ENCODE data around the gene TRIM23.
"Not testable (repeated sequence)": the region's sequence is repeated elsewhere in the genome, so short reads cannot be mapped to it uniquely, and the experiment has no call there.

The TRIM23 gene

DNA sequence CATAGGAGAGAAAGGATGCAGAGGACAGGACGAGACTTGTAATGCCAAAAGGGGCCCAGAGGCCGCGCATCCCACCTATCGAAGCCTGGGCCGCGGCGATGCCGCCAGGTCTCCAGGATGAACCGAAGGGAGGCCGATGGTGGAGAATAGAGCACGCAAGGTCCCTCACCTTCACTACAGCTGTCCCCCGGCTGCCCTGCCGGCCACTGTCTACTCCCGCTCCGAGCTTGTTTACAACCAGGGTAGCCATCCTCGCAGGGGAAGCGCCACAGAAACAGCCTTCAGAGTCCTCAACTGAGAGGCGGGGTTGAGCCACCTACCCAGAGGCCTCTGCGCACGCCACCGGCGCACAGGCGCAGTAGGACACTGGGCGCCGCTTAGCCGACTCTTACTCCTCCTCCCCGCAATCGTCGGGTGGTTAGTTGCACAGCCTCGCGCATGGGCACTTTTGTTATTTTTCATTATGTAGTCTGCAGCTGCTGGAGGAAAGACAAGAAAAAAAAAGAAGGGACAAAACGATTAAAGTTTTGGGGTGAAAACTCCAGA, at the start of gene TRIM23:
TRIM23 (minus strand) TSS at position 309 of the 546 bp plus-strand sequence; CDS start at position 250, 59 bp downstream.
- DNase-seq = peak; percentile 92

GRCh38 chr5:65672796-65673195, 48.7 kb upstream of the TRIM23 start:
- DNase-seq = no peak

DNA sequence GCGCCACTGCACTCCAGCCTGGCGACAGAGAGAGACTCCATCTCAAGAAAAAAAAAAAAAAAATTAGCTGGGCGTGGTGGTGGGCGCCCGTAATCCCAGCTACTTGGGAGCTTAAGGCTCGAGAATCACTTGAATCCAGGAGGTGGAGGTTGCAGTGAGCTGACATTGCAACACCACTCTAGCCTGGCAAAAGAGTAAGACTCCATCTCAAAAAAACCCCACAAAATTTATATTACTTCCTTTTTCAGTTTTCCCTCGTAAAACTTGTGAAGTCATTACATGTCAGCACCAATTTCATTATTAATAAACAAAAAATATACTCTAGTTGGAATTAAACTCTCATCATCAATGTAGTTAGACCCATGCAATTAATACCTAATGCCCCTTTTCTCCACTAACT, 44.6 kb upstream of the TRIM23 start:
- no peak for DNase-seq

GRCh38 chr5:65663804-65664521, 39.8 kb upstream of the TRIM23 start:
- DNase-seq = no peak

GRCh38 chr5:65654713-65655112, 30.6 kb upstream of the TRIM23 start:
- no peak for DNase-seq

GRCh38 chr5:65651144-65651543, 27.0 kb upstream of the TRIM23 start:
- no peak for DNase-seq

DNA sequence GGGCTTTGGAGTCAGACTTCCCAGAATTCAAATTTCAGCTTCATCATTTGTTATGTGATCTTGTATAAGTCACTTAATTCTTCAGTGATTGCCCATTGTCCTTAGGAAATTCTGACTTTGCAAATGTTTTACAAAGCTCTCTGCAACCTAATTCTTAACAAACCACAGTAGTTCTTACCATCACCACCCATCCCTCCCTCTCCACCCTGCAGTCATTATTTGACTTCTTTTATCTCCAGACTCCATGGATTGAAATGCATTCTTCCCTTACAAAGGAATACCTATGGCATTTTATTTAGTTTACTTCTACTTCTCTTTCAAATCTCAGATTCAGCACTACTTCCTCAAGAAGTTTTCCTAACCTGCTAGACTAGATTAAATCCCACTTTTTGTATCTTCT, 23.8 kb upstream of the TRIM23 start:
- no peak for DNase-seq

DNA sequence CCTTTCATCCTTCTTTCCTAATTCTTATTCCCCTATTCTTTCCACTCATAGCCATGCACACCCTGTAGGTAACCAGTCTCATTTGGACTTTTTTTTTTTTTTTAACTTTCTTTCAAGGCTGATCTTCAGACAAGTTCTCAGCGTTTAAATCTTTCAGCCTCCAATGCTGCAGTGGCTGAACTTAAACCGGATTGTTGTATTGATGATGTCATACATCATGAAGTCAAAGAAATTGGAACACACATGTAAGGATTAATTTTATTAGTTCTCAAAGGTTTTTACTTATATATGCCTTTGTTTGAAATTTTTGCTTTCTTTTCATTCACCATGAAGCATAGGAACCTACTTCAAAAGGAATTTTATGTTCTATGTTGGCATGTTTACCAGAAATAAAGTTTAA, 22.8 kb upstream of the TRIM23 start:
- no peak for DNase-seq

DNA sequence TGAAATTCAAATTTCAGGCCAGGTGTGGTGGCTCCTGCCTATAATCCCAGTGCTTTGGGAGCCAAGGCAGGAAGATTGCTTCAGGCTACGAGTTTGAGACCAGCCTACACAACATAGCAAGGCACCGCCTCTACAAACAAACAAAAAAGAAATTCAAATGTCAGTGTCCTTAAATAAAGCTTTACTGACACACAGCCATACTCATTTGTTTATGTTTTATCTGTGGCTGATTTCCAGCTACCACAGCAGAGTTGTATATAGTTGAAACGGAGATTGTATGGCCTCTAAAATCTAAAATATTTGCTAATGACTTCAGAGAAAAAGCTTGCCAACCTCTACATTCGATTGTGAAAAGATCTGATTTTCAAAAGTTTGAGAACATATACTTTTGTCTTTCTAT, 16.1 kb upstream of the TRIM23 start:
- DNase-seq = no peak

GRCh38 chr5:65630981-65631380, 6.8 kb upstream of the TRIM23 start:
- DNase-seq = no peak

GRCh38 chr5:65625743-65626142, 1.6 kb upstream of the TRIM23 start:
- no peak for DNase-seq

GRCh38 chr5:65624571-65625555, 730 bp upstream of the TRIM23 start, which contains the start of the genes SHLD3 and TRAPPC13:
TSS of gene SHLD3 (plus strand) at chr5:65625027. CDS start at chr5:65629588, 4,561 bp downstream.
TSS of gene TRAPPC13 (plus strand) at chr5:65625027. CDS start at chr5:65625061, 34 bp downstream.
- peak; percentile 87 for DNase-seq

DNA sequence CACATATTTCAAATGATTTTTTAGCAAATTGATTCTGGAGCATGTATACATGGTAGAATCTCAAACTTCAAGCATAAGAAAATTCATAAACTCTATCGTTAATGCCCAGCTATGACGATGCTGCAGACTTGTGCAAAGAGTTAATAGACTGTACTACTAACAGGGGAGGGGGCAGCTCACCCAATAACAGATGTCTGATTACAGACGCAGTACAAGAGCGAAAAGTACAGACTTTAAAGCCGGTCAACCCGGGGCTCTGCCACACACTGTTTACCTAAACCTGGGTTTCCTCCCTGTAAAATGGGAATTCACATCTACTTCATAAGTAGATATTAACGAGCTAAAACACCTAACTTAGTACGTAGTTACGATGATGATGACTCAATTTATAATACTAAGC, 651 bp downstream of the TRIM23 start:
- DNase-seq = no peak

DNA sequence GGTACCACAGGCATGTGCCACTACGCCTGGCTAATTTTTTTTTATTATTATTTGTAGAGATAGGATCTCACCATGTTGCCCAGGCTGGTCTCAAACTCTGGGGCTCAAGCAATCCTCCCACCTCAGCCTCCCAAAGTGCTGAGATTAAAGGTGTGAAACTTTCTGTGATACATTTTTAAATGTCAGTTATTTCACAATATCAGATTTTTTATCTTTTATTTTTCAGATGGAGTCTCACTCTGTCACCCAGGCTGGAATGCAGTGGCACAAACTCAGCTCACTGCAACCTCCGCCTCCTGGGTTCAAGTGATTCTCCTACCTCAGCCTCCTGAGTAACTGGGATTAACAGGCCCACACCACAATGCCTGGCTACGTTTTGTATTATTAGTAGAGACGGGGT, 2.2 kb downstream of the TRIM23 start:
- not testable (repeated sequence) for DNase-seq

- no peak for DNase-seq
Measured at GRCh38 chr5:65620021-65620420, 4.1 kb downstream of the TRIM23 start.

DNA sequence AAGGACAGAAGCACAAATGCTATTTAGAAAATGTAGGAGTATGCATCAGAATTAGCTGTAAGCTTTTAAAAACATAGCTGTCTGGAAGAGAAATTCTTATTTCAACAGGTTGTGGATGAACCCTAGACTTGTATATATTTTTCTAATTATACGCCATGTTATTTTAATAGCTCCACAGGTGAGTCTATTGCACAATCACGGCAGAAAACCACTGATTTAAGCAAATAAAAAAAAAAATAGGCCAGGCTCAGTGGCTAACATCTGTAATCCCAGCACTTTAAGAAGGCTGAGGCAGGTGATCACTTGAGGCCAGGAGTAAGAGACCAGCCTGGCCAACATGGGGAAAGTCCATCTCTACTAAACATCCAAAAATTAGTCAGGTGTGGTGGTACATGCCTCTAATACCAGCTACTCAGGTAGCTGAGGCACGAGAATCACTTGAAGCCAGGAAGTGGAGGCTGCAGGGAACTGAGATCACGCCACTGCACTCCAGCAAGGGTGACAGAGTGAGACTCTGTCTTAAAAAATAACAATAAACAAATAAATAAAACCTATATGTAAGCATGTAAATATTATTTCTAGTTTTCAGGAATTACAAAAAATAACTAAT, 11.7 kb downstream of the TRIM23 start:
- DNase-seq = no peak

- DNase-seq = no peak
Measured at GRCh38 chr5:65611524-65611923, 12.6 kb downstream of the TRIM23 start.

- not testable (repeated sequence) for DNase-seq
Measured at GRCh38 chr5:65601761-65602160, 22.4 kb downstream of the TRIM23 start.

DNA sequence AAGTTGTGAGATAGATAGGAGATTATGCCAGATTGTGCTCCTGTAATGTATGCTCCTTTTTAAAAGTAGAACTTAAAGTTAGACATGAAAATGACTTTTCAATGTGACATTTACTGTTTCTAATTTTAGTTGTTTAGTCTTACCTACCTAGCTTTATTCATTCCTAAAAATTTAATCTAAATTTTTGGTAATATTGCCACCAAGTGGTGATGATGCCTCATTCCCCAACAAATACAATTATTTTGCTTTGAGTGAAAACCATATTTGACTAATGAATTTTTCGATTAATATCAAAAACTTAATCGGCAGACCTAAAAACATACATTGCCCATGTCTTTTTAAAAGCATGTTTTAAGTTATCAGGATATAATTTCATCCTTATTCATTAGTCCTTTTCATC, 35.4 kb downstream of the TRIM23 start:
- no peak for DNase-seq

GRCh38 chr5:65577141-65577540, 47.0 kb downstream of the TRIM23 start:
- no peak for DNase-seq

- DNase-seq = no peak
Measured at GRCh38 chr5:65570598-65571226, 53.4 kb downstream of the TRIM23 start.

- DNase-seq = no peak
Measured at GRCh38 chr5:65566505-65566904, 57.6 kb downstream of the TRIM23 start.

Measured in activated CD4-positive, alpha-beta T cell treated with anti-CD3 and anti-CD28 coated beads, Interleukin-2, amount 50 U/mL, for 16 hours (primary cell).